Measurements from ENCODE around the gene VWF.

Gene VWF

DNA sequence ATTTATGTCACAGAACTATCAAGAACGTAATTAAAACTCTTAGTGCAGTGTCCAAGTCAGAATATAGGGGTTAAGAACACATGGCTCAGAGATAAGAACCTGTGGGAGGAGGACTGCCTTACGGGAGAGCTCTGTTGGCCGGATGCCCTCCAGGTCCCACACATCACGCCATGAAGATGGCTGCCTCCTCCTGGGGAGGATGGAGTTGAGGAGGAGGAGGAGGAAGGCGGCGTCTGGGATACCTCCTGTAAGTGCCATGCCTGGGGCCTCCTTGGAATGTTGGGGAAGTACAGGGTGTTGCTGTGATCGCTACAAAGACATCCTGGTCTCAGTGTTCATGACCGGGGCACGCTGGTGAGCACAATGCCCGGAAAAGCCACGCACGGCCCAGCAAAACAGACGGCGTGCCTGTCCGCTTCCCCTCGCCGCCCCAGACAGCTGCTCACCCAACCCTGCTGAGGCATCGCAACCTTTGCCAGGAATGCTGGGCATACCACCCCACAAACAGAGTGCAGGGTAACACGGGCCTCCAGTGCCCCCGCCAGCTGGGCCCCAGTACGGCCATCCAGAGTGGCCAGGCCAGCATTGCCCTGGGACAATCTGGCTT is 47.0 kb upstream of the VWF start:
- no peak for TF ChIP-seq EZH2 (IDR thresholded peaks at IDR 0.05; ENCODE audit: borderline replicate concordance, low read length)
- no peak for TF ChIP-seq CTCF (IDR thresholded peaks at IDR 0.05; ENCODE audit: low read length)
- H3K27ac ChIP-seq (ENCODE audit: low read depth, low read length, poor library complexity, severe bottlenecking): no peak overlapping the region
- H3K9ac ChIP-seq (ENCODE audit: low read length): no peak overlapping the region
- no peaks in the 10 kb centered on the region for H4K20me1 ChIP-seq (ENCODE audit: insufficient read depth, low read length)
- H3K4me2 ChIP-seq (ENCODE audit: low read length): no peak overlapping the region
- H3K9me3 ChIP-seq (ENCODE audit: low read length): no peaks in the 10 kb centered on the region
- no peak overlapping the region for H2AFZ ChIP-seq (ENCODE audit: low read length)
- H3K79me2 ChIP-seq (ENCODE audit: insufficient read depth, low read length): no peaks in the 10 kb centered on the region
- H3K4me1 ChIP-seq (ENCODE audit: insufficient read depth, low read length, severe bottlenecking): no peaks in the 10 kb centered on the region
- no peak overlapping the region for H3K4me3 ChIP-seq (ENCODE audit: low read depth, low read length, poor library complexity, severe bottlenecking)
- H3F3A ChIP-seq (ENCODE audit: insufficient read depth, low read length): no peaks in the 10 kb centered on the region
- no peaks in the 10 kb centered on the region for H3K36me3 ChIP-seq (ENCODE audit: insufficient read depth, low read length)
- no peaks in the 10 kb centered on the region for H3K9me2 ChIP-seq (ENCODE audit: low read depth, low read length)
- H3K27me3 ChIP-seq (ENCODE audit: insufficient read depth, low read length): peaks cover 16% of the 10 kb centered on the region

- H3K27me3 ChIP-seq (ENCODE audit: insufficient read depth, low read length): peaks cover 16% of the 10 kb centered on the region
- H3K9me2 ChIP-seq (ENCODE audit: low read depth, low read length): no peaks in the 10 kb centered on the region
- no peak overlapping the region for H3K4me3 ChIP-seq (ENCODE audit: low read depth, low read length, poor library complexity, severe bottlenecking)
- H4K20me1 ChIP-seq (ENCODE audit: insufficient read depth, low read length): no peaks in the 10 kb centered on the region
- no peak overlapping the region for H3K27ac ChIP-seq (ENCODE audit: low read depth, low read length, poor library complexity, severe bottlenecking)
- H3K4me1 ChIP-seq (ENCODE audit: insufficient read depth, low read length, severe bottlenecking): no peaks in the 10 kb centered on the region
- no peak for TF ChIP-seq EZH2 (IDR thresholded peaks at IDR 0.05; ENCODE audit: borderline replicate concordance, low read length)
- no peak for TF ChIP-seq CTCF (IDR thresholded peaks at IDR 0.05; ENCODE audit: low read length)
- H3F3A ChIP-seq (ENCODE audit: insufficient read depth, low read length): no peaks in the 10 kb centered on the region
- no peaks in the 10 kb centered on the region for H3K79me2 ChIP-seq (ENCODE audit: insufficient read depth, low read length)
- H3K36me3 ChIP-seq (ENCODE audit: insufficient read depth, low read length): no peaks in the 10 kb centered on the region
- no peak overlapping the region for H2AFZ ChIP-seq (ENCODE audit: low read length)
- H3K9ac ChIP-seq (ENCODE audit: low read length): no peak overlapping the region
- no peak overlapping the region for H3K4me2 ChIP-seq (ENCODE audit: low read length)
- H3K9me3 ChIP-seq (ENCODE audit: low read length): no peaks in the 10 kb centered on the region
Measured at GRCh38 chr12:6167327-6168280, 43.1 kb upstream of the VWF start.

- Histone ChIP-seq H3K9me2 (ENCODE audit: low read depth, low read length) (no peaks in the 10 kb centered on the region), H3K4me3 (ENCODE audit: low read depth, low read length, poor library complexity, severe bottlenecking) (no peak overlapping the region), H3K9ac (ENCODE audit: low read length) (no peak overlapping the region), H3K4me2 (ENCODE audit: low read length) (no peak overlapping the region), H3F3A (ENCODE audit: insufficient read depth, low read length) (no peaks in the 10 kb centered on the region), H3K4me1 (ENCODE audit: insufficient read depth, low read length, severe bottlenecking) (no peaks in the 10 kb centered on the region), H2AFZ (ENCODE audit: low read length) (no peak overlapping the region), H4K20me1 (ENCODE audit: insufficient read depth, low read length) (no peaks in the 10 kb centered on the region), H3K27me3 (ENCODE audit: insufficient read depth, low read length) (peaks cover 16% of the 10 kb centered on the region), H3K79me2 (ENCODE audit: insufficient read depth, low read length) (no peaks in the 10 kb centered on the region), H3K36me3 (ENCODE audit: insufficient read depth, low read length) (no peaks in the 10 kb centered on the region), H3K9me3 (ENCODE audit: low read length) (no peaks in the 10 kb centered on the region), H3K27ac (ENCODE audit: low read depth, low read length, poor library complexity, severe bottlenecking) (no peak overlapping the region)
- TF ChIP-seq CTCF (IDR thresholded peaks at IDR 0.05; ENCODE audit: low read length): no peak
- no peak for TF ChIP-seq EZH2 (IDR thresholded peaks at IDR 0.05; ENCODE audit: borderline replicate concordance, low read length)
Measured at GRCh38 chr12:6166808-6167207, 42.3 kb upstream of the VWF start.

Measured in OCI-LY1 (cell line).